T-helper 2 cell treated with Interferon-gamma antibody and Interleukin-4, amounts not matched to agents 5 μg/mL and 100 μg/mL, for 36 hours (primary cell): ENCODE measurements around the gene ZDHHC21.

Experiments
- DNase-seq: peaks from one replicate; pipeline ENCODE4 v3.0.0; 2021; ENCODE audit warnings: low spot score
- H3K27ac Mint-ChIP-seq: one replicate; pipeline ENCODE4 v1.8.0; 2021; ENCODE audit warnings: mild to moderate bottlenecking, mixed read lengths
- H3K27me3 Mint-ChIP-seq: one replicate; pipeline ENCODE4 v1.8.0; 2021; ENCODE audit warnings: low read depth, mixed read lengths
- H3K36me3 Mint-ChIP-seq: one replicate; pipeline ENCODE4 v1.8.0; 2021; ENCODE audit warnings: low read depth, mixed read lengths
- H3K4me1 Mint-ChIP-seq: one replicate; pipeline ENCODE4 v1.8.0; 2021; ENCODE audit warnings: low read depth, mixed read lengths
- H3K4me3 Mint-ChIP-seq: one replicate; pipeline ENCODE4 v1.8.0; 2022; ENCODE audit warnings: mild to moderate bottlenecking, moderate library complexity, mixed read lengths
- H3K9me3 Mint-ChIP-seq: one replicate; pipeline ENCODE4 v1.8.0; 2021; ENCODE audit warnings: mixed read lengths

Gene ZDHHC21

GRCh38 chr9:14662060-14662453 is 31.2 kb downstream of the ZDHHC21 start:
- H3K4me3 Mint-ChIP-seq, result no peak overlapping the region
- H3K27me3 Mint-ChIP-seq, result no peaks in the 10 kb centered on the region
- H3K9me3 Mint-ChIP-seq, result no peaks in the 10 kb centered on the region
- H3K4me1 Mint-ChIP-seq, result no peaks in the 10 kb centered on the region
- peaks cover 22% of the 10 kb centered on the region for H3K36me3 Mint-ChIP-seq
- no peak for DNase-seq
- no peak overlapping the region for H3K27ac Mint-ChIP-seq

GRCh38 chr9:14661421-14662059 is 31.7 kb downstream of the ZDHHC21 start:
- Mint-ChIP-seq H3K27ac (no peak overlapping the region), H3K4me1 (no peaks in the 10 kb centered on the region), H3K9me3 (no peaks in the 10 kb centered on the region), H3K27me3 (no peaks in the 10 kb centered on the region), H3K36me3 (peaks cover 26% of the 10 kb centered on the region), H3K4me3 (no peak overlapping the region)
- DNase-seq, result no peak

GRCh38 chr9:14660721-14661120 is 32.5 kb downstream of the ZDHHC21 start:
- Mint-ChIP-seq H3K27me3 (no peaks in the 10 kb centered on the region), H3K9me3 (peaks cover 7% of the 10 kb centered on the region), H3K27ac (no peak overlapping the region), H3K4me3 (no peak overlapping the region), H3K36me3 (peaks cover 32% of the 10 kb centered on the region), H3K4me1 (no peaks in the 10 kb centered on the region)
- DNase-seq, result no peak

- no peak overlapping the region for H3K4me3 Mint-ChIP-seq
- H3K36me3 Mint-ChIP-seq, result peaks cover 49% of the 10 kb centered on the region
- no peak for DNase-seq
- H3K27ac Mint-ChIP-seq, result no peak overlapping the region
- H3K9me3 Mint-ChIP-seq, result peaks cover 23% of the 10 kb centered on the region
- no peaks in the 10 kb centered on the region for H3K4me1 Mint-ChIP-seq
- H3K27me3 Mint-ChIP-seq, result no peaks in the 10 kb centered on the region
These were observed 38.3 kb downstream of the ZDHHC21 start for GRCh38 chr9:14654932-14655331.

- Mint-ChIP-seq H3K4me3 (no peak overlapping the region), H3K27ac (no peak overlapping the region), H3K36me3 (peaks cover 41% of the 10 kb centered on the region), H3K4me1 (no peaks in the 10 kb centered on the region), H3K9me3 (peaks cover 23% of the 10 kb centered on the region), H3K27me3 (no peaks in the 10 kb centered on the region)
- no peak for DNase-seq
These were observed 39.7 kb downstream of the ZDHHC21 start for GRCh38 chr9:14653511-14653910.

GRCh38 chr9:14652729-14653377 is 40.4 kb downstream of the ZDHHC21 start:
- Mint-ChIP-seq H3K4me3 (no peak overlapping the region), H3K4me1 (no peaks in the 10 kb centered on the region), H3K9me3 (peaks cover 23% of the 10 kb centered on the region), H3K27ac (no peak overlapping the region), H3K36me3 (peaks cover 37% of the 10 kb centered on the region), H3K27me3 (no peaks in the 10 kb centered on the region)
- DNase-seq, result no peak

GRCh38 chr9:14650596-14650995 is 42.6 kb downstream of the ZDHHC21 start:
- H3K27ac Mint-ChIP-seq, result no peak overlapping the region
- peaks cover 15% of the 10 kb centered on the region for H3K9me3 Mint-ChIP-seq
- no peak overlapping the region for H3K4me3 Mint-ChIP-seq
- no peak for DNase-seq
- H3K4me1 Mint-ChIP-seq, result peaks cover 3% of the 10 kb centered on the region
- H3K36me3 Mint-ChIP-seq, result peaks cover 21% of the 10 kb centered on the region
- no peaks in the 10 kb centered on the region for H3K27me3 Mint-ChIP-seq

GRCh38 chr9:14645648-14646047 is 47.6 kb downstream of the ZDHHC21 start:
- Mint-ChIP-seq H3K4me1 (peaks cover 10% of the 10 kb centered on the region), H3K9me3 (no peaks in the 10 kb centered on the region), H3K27me3 (no peaks in the 10 kb centered on the region), H3K4me3 (no peak overlapping the region), H3K27ac (no peak overlapping the region), H3K36me3 (no peaks in the 10 kb centered on the region)
- no peak for DNase-seq

- Mint-ChIP-seq H3K27ac (no peak overlapping the region), H3K4me3 (no peak overlapping the region), H3K9me3 (no peaks in the 10 kb centered on the region), H3K36me3 (peaks cover 11% of the 10 kb centered on the region), H3K27me3 (no peaks in the 10 kb centered on the region), H3K4me1 (peaks cover 7% of the 10 kb centered on the region)
- DNase-seq, result no peak
These were observed 52.3 kb downstream of the ZDHHC21 start for GRCh38 chr9:14640967-14641366.

- H3K27ac Mint-ChIP-seq, result no peak overlapping the region
- H3K4me1 Mint-ChIP-seq, result peaks cover 5% of the 10 kb centered on the region
- H3K4me3 Mint-ChIP-seq, result no peak overlapping the region
- H3K36me3 Mint-ChIP-seq, result peaks cover 11% of the 10 kb centered on the region
- no peak for DNase-seq
- H3K27me3 Mint-ChIP-seq, result no peaks in the 10 kb centered on the region
- H3K9me3 Mint-ChIP-seq, result no peaks in the 10 kb centered on the region
These were observed 52.9 kb downstream of the ZDHHC21 start for GRCh38 chr9:14640294-14640693.

GRCh38 chr9:14633906-14634565 is 59.2 kb downstream of the ZDHHC21 start:
- DNase-seq, result no peak
- Mint-ChIP-seq H3K27ac (no peak overlapping the region), H3K4me1 (peaks cover 3% of the 10 kb centered on the region), H3K9me3 (no peaks in the 10 kb centered on the region), H3K4me3 (no peak overlapping the region), H3K36me3 (peaks cover 22% of the 10 kb centered on the region), H3K27me3 (no peaks in the 10 kb centered on the region)

GRCh38 chr9:14633148-14633547 is 60.1 kb downstream of the ZDHHC21 start:
- no peak for DNase-seq
- no peak overlapping the region for H3K4me3 Mint-ChIP-seq
- no peaks in the 10 kb centered on the region for H3K27me3 Mint-ChIP-seq
- H3K27ac Mint-ChIP-seq, result no peak overlapping the region
- H3K9me3 Mint-ChIP-seq, result no peaks in the 10 kb centered on the region
- peaks cover 3% of the 10 kb centered on the region for H3K4me1 Mint-ChIP-seq
- H3K36me3 Mint-ChIP-seq, result peaks cover 17% of the 10 kb centered on the region

- H3K27ac Mint-ChIP-seq, result no peak overlapping the region
These were observed 65.7 kb downstream of the ZDHHC21 start for GRCh38 chr9:14627513-14627912.

GRCh38 chr9:14618836-14619420 is 74.3 kb downstream of the ZDHHC21 start:
- no peak overlapping the region for H3K4me3 Mint-ChIP-seq
- H3K9me3 Mint-ChIP-seq, result no peaks in the 10 kb centered on the region
- no peaks in the 10 kb centered on the region for H3K4me1 Mint-ChIP-seq
- no peak overlapping the region for H3K27ac Mint-ChIP-seq
- H3K36me3 Mint-ChIP-seq, result peaks cover 4% of the 10 kb centered on the region
- DNase-seq, result no peak
- H3K27me3 Mint-ChIP-seq, result no peaks in the 10 kb centered on the region

More at GRCh38 chr9:14627513-14627912, 65.7 kb downstream of the ZDHHC21 start:
- H3K36me3 Mint-ChIP-seq, result peaks cover 9% of the 10 kb centered on the region
- no peaks in the 10 kb centered on the region for H3K27me3 Mint-ChIP-seq
- DNase-seq, result no peak
- H3K4me3 Mint-ChIP-seq, result no peak overlapping the region
- H3K9me3 Mint-ChIP-seq, result no peaks in the 10 kb centered on the region
- H3K4me1 Mint-ChIP-seq, result no peaks in the 10 kb centered on the region
